GM18861 (cell line): ENCODE data around the gene UNC79.
"Not testable (repeated sequence)": the region's sequence is repeated elsewhere in the genome, so short reads cannot be mapped to it uniquely, and the experiment has no call there.

Source experiments
- ATAC-seq: cut with Tn5 transposase; IDR thresholded peaks from one replicate; pipeline ENCODE4 v1.9.1; 2021; ENCODE audit not compliant: unreplicated experiment

Gene UNC79

GRCh38 chr14:93430315-93431035 is at the start of gene UNC79:
UNC79 (plus strand) TSS chr14:93430939; CDS start chr14:93431030, 91 bp downstream.
- no peak for ATAC-seq

- ATAC-seq, result no peak
Observed at GRCh38 chr14:93381644-93382043, 49.1 kb upstream of the UNC79 start.

- ATAC-seq, result not testable (repeated sequence)
Observed at GRCh38 chr14:93384256-93384655, 46.5 kb upstream of the UNC79 start.

- ATAC-seq, result no peak
Observed at GRCh38 chr14:93395231-93395630, 35.5 kb upstream of the UNC79 start.

GRCh38 chr14:93396456-93396855 is 34.3 kb upstream of the UNC79 start:
- ATAC-seq, result no peak

- no peak for ATAC-seq
Observed at GRCh38 chr14:93398491-93398890, 32.2 kb upstream of the UNC79 start.

- ATAC-seq, result no peak
Observed at GRCh38 chr14:93402951-93403350, 27.8 kb upstream of the UNC79 start.

- no peak for ATAC-seq
Observed at GRCh38 chr14:93410021-93410420, 20.7 kb upstream of the UNC79 start.

- no peak for ATAC-seq
Observed at GRCh38 chr14:93410893-93411292, 19.8 kb upstream of the UNC79 start.

GRCh38 chr14:93425136-93425535 is 5.6 kb upstream of the UNC79 start:
- not testable (repeated sequence) for ATAC-seq

- ATAC-seq, result no peak
Observed at GRCh38 chr14:93426750-93427149, 4.0 kb upstream of the UNC79 start.

GRCh38 chr14:93431036-93431670 is 414 bp downstream of the UNC79 start:
- no peak for ATAC-seq

- ATAC-seq, result no peak
Observed at GRCh38 chr14:93454224-93454623, 23.5 kb downstream of the UNC79 start.

GRCh38 chr14:93456356-93456755 is 25.6 kb downstream of the UNC79 start:
- ATAC-seq, result no peak

- no peak for ATAC-seq
Observed at GRCh38 chr14:93458234-93458633, 27.5 kb downstream of the UNC79 start.

GRCh38 chr14:93462479-93462878 is 31.7 kb downstream of the UNC79 start:
- ATAC-seq, result no peak

GRCh38 chr14:93464271-93464670 is 33.5 kb downstream of the UNC79 start:
- ATAC-seq, result no peak

GRCh38 chr14:93475471-93475870 is 44.7 kb downstream of the UNC79 start:
- ATAC-seq, result no peak

GRCh38 chr14:93476305-93476704 is 45.6 kb downstream of the UNC79 start:
- no peak for ATAC-seq

- not testable (repeated sequence) for ATAC-seq
Observed at GRCh38 chr14:93479074-93479473, 48.3 kb downstream of the UNC79 start.

GRCh38 chr14:93480867-93481266 is 50.1 kb downstream of the UNC79 start:
- ATAC-seq, result no peak

- no peak for ATAC-seq
Observed at GRCh38 chr14:93481758-93482157, 51.0 kb downstream of the UNC79 start.

- no peak for ATAC-seq
Observed at GRCh38 chr14:93490001-93490400, 59.3 kb downstream of the UNC79 start.
